GM12878 (cell line): ENCODE data around the gene KRTAP2-1. TPM values are rescaled to one million over a fixed set of nuclear protein-coding genes. Genes with fewer than 3 reads are reported as not detected.

Experiments used
- polyA plus RNA-seq, 11 experiments: library from polyadenylated mRNA; depleted of rRNA in 4 of 11; unstranded in 6 of 11; stranded (reverse) in 5 of 11; fragments of >200 nt; fragmentation: Nextera tagmentation in 4 of 11; fragmentation: Illumina TruSeq in 1 of 11; extraction: Ambion mirVana in 4 of 11; extraction: Trizol in 1 of 11; gene quantifications; 1 replicate in 1 of 11; 2 replicates in 10 of 11; pipeline versions ENCODE4 v1.2.1 to v1.2.3, GENCODE V29; 2011 to 2016; ENCODE audit warnings: inconsistent platforms in 2 of 11, missing spikeins in 2 of 11, low read depth in 1 of 11
- small RNA-seq: library from RNA; depleted of rRNA; stranded (forward); fragments of <200 nt; gene quantifications from one replicate; pipeline ENCODE3, GENCODE V24; 2014
- total RNA-seq, 4 experiments: library from RNA; depleted of rRNA in 3 of 4; stranded (reverse); fragments of >200 nt in 3 of 4; fragmentation: Illumina TruSeq in 1 of 4; extraction: Trizol in 1 of 4; gene quantifications; 2 replicates each; pipeline versions ENCODE4 v1.2.1 to v1.2.3, GENCODE V29; 2013 to 2021

KRTAP2-1 gene
- total and polyA plus RNA-seq, 10 of the 15 experiments (the other 5 are each of a cell fraction or from before 2014, with no cell fraction given) = not detected

Small RNA genes within 50 kb of the gene (small RNA-seq; reads per million reads assigned to genes)
- gene KRTAP3-4P = not detected

Other genes with a start within 250 kb of the KRTAP2-1 start
Only the 7 nearest of the 37 such genes appear.
- gene KRTAP1-5, start 20.1 kb downstream of the KRTAP2-1 start, total RNA-seq (2014; rRNA removed) = not detected in 2 replicates
- not detected in 2 replicates for gene KRTAP1-5, start 20.1 kb downstream of the KRTAP2-1 start, total RNA-seq (2014; rRNA removed; fragmentation: Illumina TruSeq; extraction: Trizol)
- not detected in 2 replicates for gene KRTAP1-5, start 20.1 kb downstream of the KRTAP2-1 start, total RNA-seq (2021)
- not detected in 2 replicates for gene KRTAP1-5, start 20.1 kb downstream of the KRTAP2-1 start, polyA plus RNA-seq (2011; rRNA removed)
- gene KRTAP1-5, start 20.1 kb downstream of the KRTAP2-1 start, polyA plus RNA-seq (2014; fragmentation: Illumina TruSeq; extraction: Trizol) = not detected in 2 replicates
- not detected for gene KRTAP1-5, start 20.1 kb downstream of the KRTAP2-1 start, polyA plus RNA-seq (2014; fragmentation: Nextera tagmentation; extraction: Ambion mirVana)
- gene KRTAP1-5, start 20.1 kb downstream of the KRTAP2-1 start, polyA plus RNA-seq (2014; rRNA removed) = not detected in 2 replicates
- gene KRTAP1-5, start 20.1 kb downstream of the KRTAP2-1 start, polyA plus RNA-seq (2016; fragmentation: Nextera tagmentation; extraction: Ambion mirVana) = not detected
- gene KRTAP1-4, start 17.1 kb downstream of the KRTAP2-1 start, total RNA-seq (2014; rRNA removed) = not detected in 2 replicates
- gene KRTAP1-4, start 17.1 kb downstream of the KRTAP2-1 start, total RNA-seq (2014; rRNA removed; fragmentation: Illumina TruSeq; extraction: Trizol) = not detected in 2 replicates
- not detected in 2 replicates for gene KRTAP1-4, start 17.1 kb downstream of the KRTAP2-1 start, total RNA-seq (2021)
- not detected in 2 replicates for gene KRTAP1-4, start 17.1 kb downstream of the KRTAP2-1 start, polyA plus RNA-seq (2011; rRNA removed)
- not detected in 2 replicates for gene KRTAP1-4, start 17.1 kb downstream of the KRTAP2-1 start, polyA plus RNA-seq (2014; fragmentation: Illumina TruSeq; extraction: Trizol)
- gene KRTAP1-4, start 17.1 kb downstream of the KRTAP2-1 start, polyA plus RNA-seq (2014; fragmentation: Nextera tagmentation; extraction: Ambion mirVana) = not detected
- gene KRTAP1-4, start 17.1 kb downstream of the KRTAP2-1 start, polyA plus RNA-seq (2014; rRNA removed) = not detected in 2 replicates
- not detected for gene KRTAP1-4, start 17.1 kb downstream of the KRTAP2-1 start, polyA plus RNA-seq (2016; fragmentation: Nextera tagmentation; extraction: Ambion mirVana)
- gene KRTAP1-3, start 12.4 kb downstream of the KRTAP2-1 start, total RNA-seq (2014; rRNA removed) = not detected in 2 replicates
- gene KRTAP1-3, start 12.4 kb downstream of the KRTAP2-1 start, total RNA-seq (2014; rRNA removed; fragmentation: Illumina TruSeq; extraction: Trizol) = not detected in 2 replicates
- gene KRTAP1-3, start 12.4 kb downstream of the KRTAP2-1 start, total RNA-seq (2021) = not detected in 2 replicates
- not detected in 2 replicates for gene KRTAP1-3, start 12.4 kb downstream of the KRTAP2-1 start, polyA plus RNA-seq (2011; rRNA removed)
- gene KRTAP1-3, start 12.4 kb downstream of the KRTAP2-1 start, polyA plus RNA-seq (2014; fragmentation: Illumina TruSeq; extraction: Trizol) = not detected in 2 replicates
- not detected for gene KRTAP1-3, start 12.4 kb downstream of the KRTAP2-1 start, polyA plus RNA-seq (2014; fragmentation: Nextera tagmentation; extraction: Ambion mirVana)
- gene KRTAP1-3, start 12.4 kb downstream of the KRTAP2-1 start, polyA plus RNA-seq (2014; rRNA removed) = not detected in 2 replicates
- gene KRTAP1-3, start 12.4 kb downstream of the KRTAP2-1 start, polyA plus RNA-seq (2016; fragmentation: Nextera tagmentation; extraction: Ambion mirVana) = not detected
- not detected in 2 replicates for gene KRTAP1-1, start 5.9 kb downstream of the KRTAP2-1 start, total RNA-seq (2014; rRNA removed)
- gene KRTAP1-1, start 5.9 kb downstream of the KRTAP2-1 start, total RNA-seq (2014; rRNA removed; fragmentation: Illumina TruSeq; extraction: Trizol) = not detected in 2 replicates
- gene KRTAP1-1, start 5.9 kb downstream of the KRTAP2-1 start, total RNA-seq (2021) = not detected in 2 replicates
- gene KRTAP1-1, start 5.9 kb downstream of the KRTAP2-1 start, polyA plus RNA-seq (2011; rRNA removed) = not detected in 2 replicates
- gene KRTAP1-1, start 5.9 kb downstream of the KRTAP2-1 start, polyA plus RNA-seq (2014; fragmentation: Illumina TruSeq; extraction: Trizol) = not detected in 2 replicates
- gene KRTAP1-1, start 5.9 kb downstream of the KRTAP2-1 start, polyA plus RNA-seq (2014; fragmentation: Nextera tagmentation; extraction: Ambion mirVana) = not detected
- not detected in 2 replicates for gene KRTAP1-1, start 5.9 kb downstream of the KRTAP2-1 start, polyA plus RNA-seq (2014; rRNA removed)
- not detected for gene KRTAP1-1, start 5.9 kb downstream of the KRTAP2-1 start, polyA plus RNA-seq (2016; fragmentation: Nextera tagmentation; extraction: Ambion mirVana)
- not detected in 2 replicates for gene KRTAP2-2, start 7.9 kb upstream of the KRTAP2-1 start, total RNA-seq (2014; rRNA removed)
- not detected in 2 replicates for gene KRTAP2-2, start 7.9 kb upstream of the KRTAP2-1 start, total RNA-seq (2014; rRNA removed; fragmentation: Illumina TruSeq; extraction: Trizol)
- gene KRTAP2-2, start 7.9 kb upstream of the KRTAP2-1 start, total RNA-seq (2021) = not detected in 2 replicates
- gene KRTAP2-2, start 7.9 kb upstream of the KRTAP2-1 start, polyA plus RNA-seq (2011; rRNA removed) = not detected in 2 replicates
- not detected in 2 replicates for gene KRTAP2-2, start 7.9 kb upstream of the KRTAP2-1 start, polyA plus RNA-seq (2014; fragmentation: Illumina TruSeq; extraction: Trizol)
- gene KRTAP2-2, start 7.9 kb upstream of the KRTAP2-1 start, polyA plus RNA-seq (2014; fragmentation: Nextera tagmentation; extraction: Ambion mirVana) = not detected
- gene KRTAP2-2, start 7.9 kb upstream of the KRTAP2-1 start, polyA plus RNA-seq (2014; rRNA removed) = not detected in 2 replicates
- gene KRTAP2-2, start 7.9 kb upstream of the KRTAP2-1 start, polyA plus RNA-seq (2016; fragmentation: Nextera tagmentation; extraction: Ambion mirVana) = not detected
- gene KRTAP2-3, start 12.8 kb upstream of the KRTAP2-1 start, total RNA-seq (2014; rRNA removed) = not detected in 2 replicates
- not detected in 2 replicates for gene KRTAP2-3, start 12.8 kb upstream of the KRTAP2-1 start, total RNA-seq (2014; rRNA removed; fragmentation: Illumina TruSeq; extraction: Trizol)
- not detected in 2 replicates for gene KRTAP2-3, start 12.8 kb upstream of the KRTAP2-1 start, total RNA-seq (2021)
- not detected in 2 replicates for gene KRTAP2-3, start 12.8 kb upstream of the KRTAP2-1 start, polyA plus RNA-seq (2011; rRNA removed)
- gene KRTAP2-3, start 12.8 kb upstream of the KRTAP2-1 start, polyA plus RNA-seq (2014; fragmentation: Illumina TruSeq; extraction: Trizol) = not detected in 2 replicates
- not detected for gene KRTAP2-3, start 12.8 kb upstream of the KRTAP2-1 start, polyA plus RNA-seq (2014; fragmentation: Nextera tagmentation; extraction: Ambion mirVana)
- not detected in 2 replicates for gene KRTAP2-3, start 12.8 kb upstream of the KRTAP2-1 start, polyA plus RNA-seq (2014; rRNA removed)
- not detected for gene KRTAP2-3, start 12.8 kb upstream of the KRTAP2-1 start, polyA plus RNA-seq (2016; fragmentation: Nextera tagmentation; extraction: Ambion mirVana)
- not detected in 2 replicates for gene KRTAP2-4, start 18.6 kb upstream of the KRTAP2-1 start, total RNA-seq (2014; rRNA removed)
- not detected in 2 replicates for gene KRTAP2-4, start 18.6 kb upstream of the KRTAP2-1 start, total RNA-seq (2014; rRNA removed; fragmentation: Illumina TruSeq; extraction: Trizol)
- not detected in 2 replicates for gene KRTAP2-4, start 18.6 kb upstream of the KRTAP2-1 start, total RNA-seq (2021)
- not detected in 2 replicates for gene KRTAP2-4, start 18.6 kb upstream of the KRTAP2-1 start, polyA plus RNA-seq (2011; rRNA removed)
- not detected in 2 replicates for gene KRTAP2-4, start 18.6 kb upstream of the KRTAP2-1 start, polyA plus RNA-seq (2014; fragmentation: Illumina TruSeq; extraction: Trizol)
- not detected for gene KRTAP2-4, start 18.6 kb upstream of the KRTAP2-1 start, polyA plus RNA-seq (2014; fragmentation: Nextera tagmentation; extraction: Ambion mirVana)
- gene KRTAP2-4, start 18.6 kb upstream of the KRTAP2-1 start, polyA plus RNA-seq (2014; rRNA removed) = not detected in 2 replicates
- not detected for gene KRTAP2-4, start 18.6 kb upstream of the KRTAP2-1 start, polyA plus RNA-seq (2016; fragmentation: Nextera tagmentation; extraction: Ambion mirVana)